GM12872 (cell line): ENCODE results near the gene DSCAM.

Source experiments
- TF ChIP-seq, protein P1 (sequence below): IDR thresholded peaks from 3 replicates; pipeline ENCODE4 v1.5.1; 2011; ENCODE audit warnings: low read depth, mild to moderate bottlenecking, low read length, moderate library complexity; ENCODE audit not compliant: insufficient read depth

DSCAM gene

GRCh38 chr21:40271164-40271563 is 575.8 kb downstream of the DSCAM start:
- TF ChIP-seq, protein P1, sequence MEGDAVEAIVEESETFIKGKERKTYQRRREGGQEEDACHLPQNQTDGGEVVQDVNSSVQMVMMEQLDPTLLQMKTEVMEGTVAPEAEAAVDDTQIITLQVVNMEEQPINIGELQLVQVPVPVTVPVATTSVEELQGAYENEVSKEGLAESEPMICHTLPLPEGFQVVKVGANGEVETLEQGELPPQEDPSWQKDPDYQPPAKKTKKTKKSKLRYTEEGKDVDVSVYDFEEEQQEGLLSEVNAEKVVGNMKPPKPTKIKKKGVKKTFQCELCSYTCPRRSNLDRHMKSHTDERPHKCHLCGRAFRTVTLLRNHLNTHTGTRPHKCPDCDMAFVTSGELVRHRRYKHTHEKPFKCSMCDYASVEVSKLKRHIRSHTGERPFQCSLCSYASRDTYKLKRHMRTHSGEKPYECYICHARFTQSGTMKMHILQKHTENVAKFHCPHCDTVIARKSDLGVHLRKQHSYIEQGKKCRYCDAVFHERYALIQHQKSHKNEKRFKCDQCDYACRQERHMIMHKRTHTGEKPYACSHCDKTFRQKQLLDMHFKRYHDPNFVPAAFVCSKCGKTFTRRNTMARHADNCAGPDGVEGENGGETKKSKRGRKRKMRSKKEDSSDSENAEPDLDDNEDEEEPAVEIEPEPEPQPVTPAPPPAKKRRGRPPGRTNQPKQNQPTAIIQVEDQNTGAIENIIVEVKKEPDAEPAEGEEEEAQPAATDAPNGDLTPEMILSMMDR: no peak

GRCh38 chr21:40270047-40270446 is 576.9 kb downstream of the DSCAM start:
- TF ChIP-seq, protein P1: no peak

DNA sequence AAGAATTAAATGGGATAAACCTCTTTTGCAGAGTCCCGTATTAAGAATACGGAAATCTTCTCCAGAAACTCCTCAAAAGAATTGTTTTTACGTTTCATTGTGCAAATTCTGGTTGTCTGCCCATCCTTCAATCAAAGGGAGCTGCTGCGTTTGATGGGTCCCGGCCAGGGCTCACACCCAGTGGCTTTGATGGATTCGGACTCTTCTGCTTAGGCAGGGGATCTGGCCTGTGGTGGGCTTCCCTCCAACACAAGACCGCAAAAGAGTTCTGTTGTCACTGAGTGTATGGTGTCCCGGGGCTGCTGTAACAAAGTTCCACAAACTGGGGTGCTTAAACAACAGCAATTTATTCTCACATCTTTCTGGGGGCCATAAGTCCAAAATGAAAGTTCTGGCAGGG is 577.7 kb downstream of the DSCAM start:
- TF ChIP-seq, protein P1: no peak

DNA sequence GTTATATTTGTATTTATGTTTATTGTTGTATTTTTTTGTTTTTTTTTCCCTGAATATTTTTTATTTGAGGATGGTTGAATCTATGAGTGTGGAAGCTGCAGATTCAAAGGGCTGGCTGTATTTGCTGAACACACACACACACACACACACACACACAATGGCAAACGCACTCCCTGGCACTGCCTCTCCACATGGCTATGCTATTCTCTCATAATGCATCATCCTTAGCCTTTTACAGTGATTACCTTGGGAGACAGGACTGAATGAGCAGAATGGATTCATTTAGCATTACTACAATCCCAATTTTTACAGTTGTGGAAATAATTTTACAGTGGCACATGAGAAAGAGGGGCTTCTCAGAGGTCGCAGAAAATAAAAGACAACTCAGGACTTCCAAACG is 589.6 kb downstream of the DSCAM start:
- TF ChIP-seq, protein P1: no peak

DNA sequence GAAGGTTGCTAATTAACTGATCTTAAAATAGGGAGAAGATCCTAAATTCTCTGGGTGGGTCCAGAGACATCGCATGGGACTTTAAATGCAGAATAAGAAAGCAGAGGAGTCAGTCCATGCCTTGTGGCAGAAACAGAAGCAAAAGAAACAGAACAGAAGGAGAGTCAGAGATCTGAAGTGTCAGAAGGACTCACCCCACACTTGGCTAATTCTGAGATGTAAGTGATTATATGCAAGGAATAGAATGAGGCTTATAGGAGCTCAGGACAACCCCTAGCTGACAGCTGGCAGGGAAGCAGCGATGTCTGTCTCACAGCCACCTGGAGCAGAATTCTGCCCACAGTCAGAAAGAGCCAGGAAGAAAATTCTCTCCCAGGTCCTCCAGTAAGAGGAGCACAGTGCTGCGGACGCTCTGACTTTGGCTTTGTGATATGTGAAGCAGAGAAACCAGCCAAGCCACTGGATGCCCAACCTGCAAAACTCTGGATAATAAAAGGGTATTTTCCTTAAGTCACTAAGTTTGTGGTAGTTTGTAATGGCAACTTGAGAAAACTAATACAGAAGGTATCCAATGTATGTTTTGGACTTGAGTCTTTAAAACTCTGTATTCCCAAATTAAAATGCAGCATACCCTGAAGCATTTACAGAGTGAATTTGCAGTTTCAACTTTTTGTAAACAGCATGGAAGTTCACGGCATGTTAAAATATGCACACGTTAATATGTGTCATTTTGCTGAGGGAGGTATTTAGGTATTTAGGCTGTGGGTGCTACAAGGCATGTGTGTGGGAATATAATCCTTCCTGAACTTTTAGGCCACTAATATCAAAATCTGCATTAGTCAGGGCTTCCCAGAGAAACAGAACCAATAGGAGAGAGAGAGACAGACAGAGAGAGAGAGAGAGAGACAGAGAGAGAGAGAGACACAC is 591.2 kb downstream of the DSCAM start:
- TF ChIP-seq, protein P1: no peak

DNA sequence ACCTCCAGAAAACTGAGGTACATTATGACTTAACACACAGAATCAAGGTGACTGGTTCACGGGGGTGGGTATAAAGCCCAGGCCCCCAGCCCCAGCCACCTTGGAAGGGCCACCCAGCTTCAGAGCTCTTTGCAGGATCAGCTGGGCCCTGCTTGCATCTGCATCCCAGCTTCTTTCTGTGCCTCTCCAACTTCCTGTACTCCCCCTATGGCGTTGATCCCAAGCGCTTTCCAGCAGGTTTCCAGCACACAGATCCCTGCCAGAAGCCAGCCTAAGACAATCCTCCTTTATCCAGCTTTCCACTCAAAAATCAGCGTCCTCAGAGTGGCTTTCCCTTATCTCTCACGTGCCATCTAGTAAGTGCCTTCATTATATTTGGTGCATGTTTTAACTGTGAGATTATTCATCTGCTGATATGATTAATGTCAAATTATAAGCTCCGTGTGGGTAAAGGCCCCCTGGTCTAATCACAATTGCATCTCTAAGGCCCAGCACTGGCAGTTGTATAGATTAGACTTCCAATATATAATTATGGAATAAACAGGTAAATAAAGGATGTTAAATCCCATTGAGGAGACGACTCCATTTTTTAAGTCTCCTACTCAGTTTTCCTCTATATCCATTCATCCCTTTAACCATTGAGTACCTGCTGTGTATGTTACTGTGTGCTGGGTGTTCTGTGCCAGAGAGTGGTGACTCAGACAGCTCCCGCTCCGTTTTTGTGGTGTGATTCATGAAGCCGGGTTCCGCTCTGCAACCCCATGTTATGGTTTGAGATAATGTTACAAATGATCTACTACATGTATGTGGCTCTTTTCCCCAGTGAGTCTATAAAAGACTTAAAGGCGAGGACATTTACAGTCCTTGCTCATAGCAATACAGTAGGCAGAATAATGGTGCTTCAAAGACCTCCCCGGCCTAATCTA is 592.2 kb downstream of the DSCAM start:
- TF ChIP-seq, protein P1: no peak

DNA sequence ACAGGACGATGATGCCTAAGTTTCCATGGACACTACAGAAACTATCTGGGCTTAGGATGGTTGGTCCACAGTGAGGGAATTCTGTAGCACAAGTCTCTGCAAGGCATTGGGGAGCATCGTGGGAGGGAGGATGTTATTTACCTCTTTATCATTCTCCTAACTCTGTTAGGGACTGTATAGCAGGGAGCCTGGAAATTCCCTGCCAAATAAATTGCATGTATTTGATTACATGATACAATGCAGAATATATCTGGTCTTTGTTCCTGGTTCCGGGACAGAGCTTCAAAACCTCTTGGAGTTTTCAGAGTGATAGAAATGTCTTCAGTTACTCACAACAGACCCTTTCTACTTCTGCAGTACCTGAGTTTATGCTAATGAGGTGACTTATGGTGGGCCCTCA is 593.8 kb downstream of the DSCAM start:
- TF ChIP-seq, protein P1: no peak
